Measurements from ENCODE around the gene RNF167.
A peak's percentile ranks its signal among the peaks of the same experiment; 100 is the strongest.

RNF167 gene

DNA sequence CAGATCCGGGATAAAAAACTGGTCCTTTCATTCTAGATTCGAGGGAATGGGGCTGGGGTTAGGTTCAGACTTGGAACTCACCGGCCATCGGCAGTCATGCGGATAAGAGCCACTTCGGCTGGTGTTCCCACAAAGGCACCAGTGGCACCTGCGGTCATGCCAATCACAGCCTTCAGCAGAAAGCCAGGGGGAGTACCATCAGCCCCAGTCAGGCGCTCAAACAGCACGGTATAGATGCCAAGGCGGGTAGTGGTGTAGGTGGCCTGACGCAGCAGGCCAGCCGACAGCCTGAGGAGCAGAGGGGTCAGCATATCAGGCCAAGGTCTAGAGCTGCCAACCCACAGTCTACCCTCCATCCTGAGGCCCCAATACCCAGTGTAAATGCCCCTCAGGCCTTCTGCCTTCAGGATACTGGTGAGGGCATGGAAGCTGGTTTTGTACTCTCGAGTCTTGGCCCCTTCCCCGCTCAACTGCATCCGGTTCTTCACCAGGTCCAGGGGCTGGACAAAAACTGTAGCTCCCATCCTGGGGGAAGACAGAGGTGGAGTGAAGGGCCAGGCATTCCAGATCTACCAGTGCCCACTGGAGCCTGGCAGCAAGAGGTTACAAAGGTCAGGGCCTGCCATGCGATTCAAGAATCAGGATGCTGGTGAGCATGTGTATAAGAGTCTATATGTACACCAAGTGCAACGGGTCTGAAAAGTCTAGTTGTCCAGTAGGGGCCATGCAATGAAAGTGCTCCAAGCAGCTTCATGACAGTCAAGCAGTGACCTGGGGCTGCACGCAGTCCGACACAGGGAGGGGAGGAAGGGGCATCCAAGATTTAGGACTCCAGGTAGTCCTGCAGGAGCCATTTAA lies 1.2 kb upstream of the RNF167 start:
- DNase-seq (ENCODE audit: low read depth), result no peak

DNA sequence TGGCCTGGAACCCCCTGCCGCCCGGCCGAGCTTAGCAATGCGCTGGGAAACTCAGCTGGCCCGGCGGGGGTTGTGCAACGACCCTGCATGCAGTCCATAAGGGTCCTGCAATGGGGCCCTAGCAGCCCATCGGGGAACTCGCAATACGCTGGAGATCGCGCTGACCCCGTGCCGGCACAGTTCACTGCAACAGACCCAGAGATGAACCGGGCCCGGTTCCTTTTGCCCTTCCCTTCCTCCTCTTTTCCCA lies 597 bp upstream of the RNF167 start:
- DNase-seq (ENCODE audit: low read depth), result no peak

DNA sequence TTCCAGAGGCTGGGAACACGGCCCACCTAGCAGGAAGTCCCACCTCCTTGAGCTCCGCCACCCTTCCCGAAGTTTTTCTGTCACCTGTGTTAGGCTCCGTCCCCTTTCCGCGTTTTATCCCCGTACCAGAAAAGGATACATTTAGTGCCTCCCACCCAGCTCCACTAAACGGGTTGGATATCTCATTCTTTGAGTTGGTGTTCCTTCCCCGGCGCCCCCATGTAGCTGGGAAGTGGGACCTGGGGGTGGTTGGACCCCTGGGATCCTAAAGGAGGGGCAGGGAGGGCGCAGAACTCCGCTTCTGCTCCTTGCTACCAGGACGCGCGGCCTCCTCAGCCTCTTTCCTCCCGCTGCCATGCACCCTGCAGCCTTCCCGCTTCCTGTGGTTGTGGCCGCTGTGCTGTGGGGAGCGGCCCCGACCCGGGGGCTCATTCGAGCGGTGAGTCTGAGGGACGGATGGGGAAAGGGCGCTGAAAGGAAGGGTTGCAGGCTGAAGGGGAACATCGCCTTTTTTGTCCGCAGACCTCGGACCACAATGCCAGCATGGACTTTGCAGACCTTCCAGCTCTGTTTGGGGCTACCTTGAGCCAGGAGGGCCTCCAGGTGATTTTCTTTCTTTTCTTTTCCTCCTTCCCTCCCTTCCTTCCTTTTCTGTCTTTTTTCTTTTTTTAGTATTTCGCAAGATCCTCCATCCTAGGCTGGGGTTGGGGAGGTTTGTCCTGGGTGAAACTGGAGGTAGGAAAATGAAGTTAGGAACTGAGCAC lies 669 bp downstream of the RNF167 start:
- DNase-seq (ENCODE audit: low read depth), result peak; percentile 22

DNA sequence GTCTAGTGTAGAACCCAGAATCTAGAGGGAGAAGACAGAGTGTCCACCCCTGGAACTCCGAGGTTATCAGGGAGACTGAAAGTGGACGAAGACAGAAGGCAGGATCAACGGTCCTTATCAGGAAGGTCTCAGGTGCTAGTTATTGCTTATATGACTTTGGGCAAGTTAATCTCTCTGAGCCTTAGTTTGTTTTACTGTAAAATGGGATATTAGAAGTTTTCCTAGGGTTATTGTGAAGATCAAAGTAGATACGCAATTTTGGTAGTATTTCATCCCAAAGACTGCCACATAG lies 1.2 kb downstream of the RNF167 start:
- DNase-seq (ENCODE audit: low read depth), result no peak

DNA sequence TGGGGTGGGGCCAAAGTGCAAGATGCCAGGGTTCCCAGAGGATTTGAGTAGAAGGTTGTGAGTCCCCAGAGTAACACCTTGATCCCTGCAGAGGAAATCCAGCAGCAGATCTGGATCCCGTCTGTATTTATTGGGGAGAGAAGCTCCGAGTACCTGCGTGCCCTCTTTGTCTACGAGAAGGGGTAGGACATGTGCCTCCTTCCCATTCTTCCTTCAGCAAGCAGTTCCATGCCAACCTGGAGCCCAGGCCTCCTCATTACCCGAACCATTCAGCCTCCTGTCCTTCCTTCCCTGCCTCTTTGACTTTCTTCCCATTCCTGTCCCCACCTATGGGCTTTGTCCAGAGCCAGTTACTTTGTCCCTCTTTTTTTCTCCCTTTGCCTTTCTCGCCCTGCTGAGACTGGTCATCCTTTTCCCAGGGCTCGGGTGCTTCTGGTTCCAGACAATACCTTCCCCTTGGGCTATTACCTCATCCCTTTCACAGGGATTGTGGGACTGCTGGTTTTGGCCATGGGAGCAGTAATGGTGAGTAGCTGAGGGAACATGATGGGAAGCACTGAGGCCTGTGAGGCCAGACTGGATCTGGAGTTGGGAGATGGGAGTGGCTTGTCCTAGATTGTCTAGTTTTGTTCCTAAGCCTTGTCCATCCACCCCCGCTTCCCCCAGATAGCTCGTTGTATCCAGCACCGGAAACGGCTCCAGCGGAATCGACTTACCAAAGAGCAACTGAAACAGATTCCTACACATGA lies 2.9 kb downstream of the RNF167 start:
- DNase-seq (ENCODE audit: low read depth), result no peak

DNA sequence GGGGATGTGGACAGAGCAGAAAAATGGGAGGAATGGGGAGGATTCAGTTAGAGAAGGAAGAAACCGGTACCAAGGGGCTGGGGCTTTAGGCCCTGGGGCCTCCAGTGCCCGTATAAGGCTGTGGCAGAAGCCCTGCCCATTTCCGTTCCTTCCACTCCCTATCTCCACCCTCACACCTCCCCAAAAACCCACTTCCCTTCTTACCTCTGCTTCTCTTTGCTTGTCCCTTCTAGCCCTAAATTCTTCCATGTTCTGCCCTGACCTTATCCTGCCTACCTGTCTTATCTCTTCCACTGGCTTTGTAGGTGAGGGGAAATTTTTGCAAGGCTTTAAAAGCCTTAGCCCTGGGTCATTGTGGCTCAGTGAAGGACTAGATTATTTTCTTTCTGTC lies 4.1 kb downstream of the RNF167 start:
- DNase-seq (ENCODE audit: low read depth), result peak; percentile 29

DNA sequence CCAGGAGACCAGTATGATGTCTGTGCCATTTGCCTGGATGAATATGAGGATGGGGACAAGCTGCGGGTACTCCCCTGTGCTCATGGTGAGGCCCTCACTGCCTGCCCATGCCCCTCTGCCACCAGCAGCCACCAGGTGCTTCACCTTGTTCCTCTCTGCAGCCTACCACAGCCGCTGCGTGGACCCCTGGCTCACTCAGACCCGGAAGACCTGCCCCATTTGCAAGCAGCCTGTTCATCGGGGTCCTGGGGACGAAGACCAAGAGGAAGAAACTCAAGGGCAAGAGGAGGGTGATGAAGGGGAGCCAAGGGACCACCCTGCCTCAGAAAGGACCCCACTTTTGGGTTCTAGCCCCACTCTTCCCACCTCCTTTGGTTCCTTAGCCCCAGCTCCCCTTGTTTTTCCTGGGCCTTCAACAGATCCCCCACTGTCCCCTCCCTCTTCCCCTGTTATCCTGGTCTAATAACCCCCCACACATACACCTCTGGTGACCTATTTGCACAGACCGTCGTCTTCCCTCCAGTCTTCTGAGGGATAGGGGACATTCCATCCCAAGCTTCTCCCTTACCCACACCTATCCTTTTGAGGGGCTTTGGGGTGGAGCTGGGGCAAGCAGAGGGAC lies 4.6 kb downstream of the RNF167 start:
- no peak for DNase-seq (ENCODE audit: low read depth)

DNA sequence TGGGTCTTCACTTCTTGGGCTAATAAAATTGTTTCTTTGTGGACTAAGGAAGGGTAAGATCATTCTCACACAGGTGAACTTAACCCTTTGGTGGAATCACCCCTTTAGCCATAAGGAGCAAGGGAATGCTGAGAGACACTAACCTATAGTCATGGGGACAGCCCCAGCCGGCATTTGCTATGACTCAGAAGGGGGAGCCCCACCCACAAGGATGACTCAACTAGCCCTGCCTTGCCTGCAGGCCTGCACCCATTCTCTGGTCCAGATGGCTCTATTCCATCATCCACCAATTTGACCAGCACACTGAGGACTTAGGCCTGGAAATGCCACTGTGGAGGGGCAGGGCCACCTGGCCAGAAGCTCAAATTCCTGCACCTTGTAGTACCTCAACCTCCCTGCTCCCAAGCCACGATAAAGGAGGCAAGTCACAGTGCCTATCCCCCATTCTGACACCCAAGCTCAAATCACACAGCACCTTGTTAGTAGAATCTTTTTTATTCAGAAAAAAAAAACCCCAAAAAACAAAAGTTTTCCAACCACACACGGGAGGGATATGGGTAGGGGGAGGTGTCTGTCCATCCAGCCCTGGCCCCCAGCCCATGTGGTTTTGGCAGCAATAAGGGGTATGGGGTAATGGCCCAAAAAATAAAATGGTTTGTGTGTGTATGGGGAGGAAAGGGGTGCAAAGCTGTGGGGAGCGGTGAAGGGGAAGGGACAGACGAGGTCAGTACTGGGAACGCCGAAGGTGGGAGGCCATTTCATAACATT lies 5.3 kb downstream of the RNF167 start:
- DNase-seq (ENCODE audit: low read depth), result peak; percentile 64

DNA sequence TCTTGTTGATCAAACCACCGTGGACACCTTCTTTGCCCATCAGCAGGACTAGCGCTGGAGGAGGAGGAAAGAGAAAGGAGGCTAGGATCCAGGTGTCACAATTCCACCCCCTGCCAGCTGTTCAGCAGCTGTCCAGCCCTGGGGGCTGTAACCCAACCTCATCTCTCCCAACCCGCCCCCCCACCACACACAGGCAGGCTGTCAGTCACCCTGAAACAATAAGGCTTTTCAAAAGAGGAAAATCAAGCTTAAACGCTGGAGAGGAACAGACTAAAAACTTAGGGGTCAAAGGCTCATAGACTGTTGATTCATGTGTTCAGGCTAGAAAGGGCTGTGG lies 5.8 kb downstream of the RNF167 start:
- DNase-seq (ENCODE audit: low read depth), result no peak

DNA sequence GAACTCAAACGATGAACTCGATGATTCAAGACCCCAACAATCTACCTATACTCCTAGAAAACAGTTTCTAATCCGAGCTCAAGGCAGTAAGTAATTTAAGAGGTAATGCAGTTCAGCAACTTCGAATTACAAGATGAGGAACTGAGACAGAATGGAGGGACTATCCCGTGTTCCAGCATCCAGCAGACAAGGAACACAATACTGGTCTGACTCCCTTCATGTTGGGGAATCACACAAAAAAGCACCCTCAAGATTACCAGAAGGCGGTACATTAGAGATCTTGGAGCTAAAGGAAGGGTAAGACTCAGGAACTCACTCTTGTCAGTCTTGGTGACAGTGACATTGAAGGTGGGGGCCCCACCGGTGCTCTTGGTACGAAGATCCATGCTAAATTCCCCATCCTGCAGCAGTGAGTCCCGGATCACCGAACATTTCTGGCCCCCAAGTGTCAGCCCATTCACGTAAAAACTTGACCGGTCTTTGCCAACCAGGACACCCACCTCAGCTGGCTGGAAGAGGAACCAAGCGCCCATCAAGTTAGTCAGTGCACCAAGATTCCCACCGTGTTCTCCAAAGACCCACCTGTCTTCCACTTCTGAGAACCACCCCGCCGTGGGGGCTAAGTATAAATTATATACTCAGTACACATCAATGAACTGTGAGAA lies 6.4 kb downstream of the RNF167 start:
- DNase-seq (ENCODE audit: low read depth), result no peak

- no peak for DNase-seq (ENCODE audit: low read depth)
Measured at GRCh38 chr17:4947010-4947410, 6.9 kb downstream of the RNF167 start.

GRCh38 chr17:4947411-4948165 lies 7.5 kb downstream of the RNF167 start:
- DNase-seq (ENCODE audit: low read depth), result peak; percentile 40

DNA sequence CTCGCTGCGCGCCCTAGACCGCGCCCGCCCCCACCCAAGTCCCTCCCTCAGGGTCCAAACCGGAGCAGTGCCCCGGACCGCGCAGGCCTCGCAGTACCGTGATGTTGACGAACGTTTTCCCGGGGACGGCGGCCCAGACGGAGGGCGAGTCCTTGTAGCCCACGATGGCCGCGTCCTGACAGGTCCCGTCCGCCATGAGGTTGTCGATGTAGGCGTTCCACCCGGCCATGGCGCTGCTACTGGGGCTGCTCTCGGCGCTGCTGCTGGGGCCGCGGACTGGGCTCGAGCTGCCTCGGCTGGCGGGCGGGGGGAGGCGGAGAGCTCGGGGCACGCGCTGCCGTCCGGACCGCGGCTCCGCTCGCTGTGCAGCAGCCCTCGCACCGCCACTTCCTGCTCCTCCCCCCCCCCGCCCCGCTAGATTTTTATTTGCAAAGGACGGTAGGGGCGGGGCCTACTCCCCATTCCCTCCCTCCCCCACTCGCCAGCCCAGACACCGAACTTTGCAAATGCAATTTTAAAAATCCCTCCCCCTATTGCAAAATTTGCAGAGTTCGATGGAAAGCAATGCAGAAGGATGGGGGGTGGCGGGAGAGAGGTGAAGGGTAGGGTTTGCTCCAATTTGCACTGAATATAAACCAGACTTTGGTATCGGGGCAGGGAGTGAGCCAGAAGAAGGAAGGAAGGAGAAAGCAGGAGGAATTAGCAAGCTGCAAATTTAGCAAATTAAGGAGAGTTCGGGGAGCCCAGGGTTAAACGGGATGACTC lies 8.3 kb downstream of the RNF167 start, which contains the start of gene PFN1:
Gene PFN1, minus strand, starts transcription at position 365 of the 765 bp plus-strand sequence. Its CDS starts 136 bp downstream, at position 229.
- DNase-seq (ENCODE audit: low read depth), result peak; percentile 85

GRCh38 chr17:4948931-4949320 lies 8.9 kb downstream of the RNF167 start:
- peak; percentile 47 for DNase-seq (ENCODE audit: low read depth)

GRCh38 chr17:4949321-4950074 lies 9.4 kb downstream of the RNF167 start:
- DNase-seq (ENCODE audit: low read depth), result peak; percentile 68

DNA sequence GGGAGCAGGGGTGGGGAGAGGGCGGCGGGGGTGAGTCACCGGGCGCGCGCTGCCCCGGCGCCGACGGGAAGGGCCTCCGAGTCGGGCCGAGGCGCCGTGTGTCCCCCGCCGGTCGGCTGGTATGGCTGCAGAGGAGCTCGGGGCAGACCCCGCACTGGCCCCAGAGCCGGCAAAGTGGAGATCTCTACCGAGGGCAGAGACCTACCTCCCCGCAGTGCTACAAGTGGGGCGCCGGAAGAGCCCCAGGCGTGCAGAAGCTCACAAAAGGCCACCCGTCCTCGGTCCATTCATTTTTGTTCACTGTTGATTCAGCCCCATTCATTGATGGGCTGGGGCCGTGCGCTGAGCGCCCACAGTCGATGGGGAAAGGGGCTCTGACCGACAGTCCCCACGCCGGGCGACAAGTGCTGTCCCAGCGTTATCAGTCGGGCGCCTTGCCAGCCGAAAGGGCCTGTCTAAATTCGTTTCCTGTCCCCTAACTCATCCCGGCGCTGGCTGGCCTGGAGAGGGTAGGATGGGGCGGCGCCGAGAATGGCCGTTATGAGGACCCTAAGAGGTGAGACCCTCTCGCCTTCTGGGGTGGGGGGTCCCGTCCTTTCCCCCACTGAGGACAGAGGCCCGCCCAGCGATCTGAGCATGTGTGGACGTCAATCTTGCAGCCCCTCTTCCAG lies 10.1 kb downstream of the RNF167 start:
- no peak for DNase-seq (ENCODE audit: low read depth)

DNA sequence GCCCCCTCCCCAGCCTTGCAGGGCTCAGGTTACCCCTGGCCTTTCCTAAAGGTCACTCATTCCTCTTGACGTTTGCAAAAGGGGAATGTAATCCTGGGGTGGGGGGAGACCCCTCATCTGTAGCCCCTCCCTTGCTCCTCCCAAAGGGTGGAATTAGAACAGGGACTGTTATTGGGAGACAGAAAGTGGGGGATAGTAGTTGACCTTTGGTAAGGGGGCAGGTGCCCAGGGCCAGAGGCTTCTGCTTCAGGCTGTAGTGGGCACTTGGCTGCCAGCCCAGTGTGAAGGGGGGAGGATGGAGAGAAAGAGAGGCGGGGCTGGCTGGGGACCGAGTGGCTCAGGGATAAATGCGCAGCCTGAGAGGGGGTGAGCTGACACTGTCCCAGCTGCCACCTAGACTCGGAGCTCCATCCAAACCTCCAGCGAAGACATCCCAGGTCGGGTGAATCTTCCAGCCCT lies 10.7 kb downstream of the RNF167 start, which contains the start of gene ENO3:
Gene ENO3, plus strand, starts transcription at position 374 of the 459 bp plus-strand sequence. CDS start 711 bp downstream, outside the sequence.
- no peak for DNase-seq (ENCODE audit: low read depth)

DNA sequence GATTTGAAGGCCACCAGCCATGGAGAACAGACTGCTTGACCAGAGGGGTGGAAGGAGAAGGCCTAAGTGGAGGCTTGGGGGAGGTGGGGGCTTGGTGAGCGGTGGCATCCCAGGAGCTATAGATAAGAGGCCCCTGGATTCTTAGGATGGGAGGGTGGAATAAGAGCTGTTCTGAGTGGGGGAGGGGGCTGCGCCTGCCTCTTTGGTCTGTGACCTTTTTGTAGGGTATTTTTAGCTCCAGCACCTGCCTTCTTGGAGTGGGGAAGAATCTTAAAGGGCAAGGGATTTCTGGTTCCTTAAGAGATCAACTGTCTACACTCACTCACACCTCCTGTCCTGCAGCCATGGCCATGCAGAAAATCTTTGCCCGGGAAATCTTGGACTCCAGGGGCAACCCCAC lies 11.4 kb downstream of the RNF167 start:
- DNase-seq (ENCODE audit: low read depth), result no peak

All from T follicular helper cell (primary cell).